SK-N-SH (cell line): ENCODE data around the gene ADAMTS16.

ENCODE experiments used
- EZH2phosphoT487 ChIP-seq: fragments of 200-600 bp; sonication (generic); IDR thresholded peaks from 2 replicates; pipeline ENCODE4 v1.6.1; 2017; ENCODE audit warnings: low read depth, mixed run types, mild to moderate bottlenecking, antibody characterized with exemption, moderate library complexity, borderline replicate concordance
- FOXM1 ChIP-seq: IDR thresholded peaks from 2 replicates; pipeline ENCODE4 v1.4.0; 2012; ENCODE audit warnings: low read depth, mild to moderate bottlenecking
- MAX ChIP-seq: IDR thresholded peaks from 2 replicates; pipeline ENCODE4 v1.4.0; 2012; ENCODE audit warnings: low read depth
- MEF2A ChIP-seq: IDR thresholded peaks from 2 replicates; pipeline ENCODE4 v1.4.0; 2012; ENCODE audit warnings: low read depth, borderline replicate concordance
- MXI1 ChIP-seq: IDR thresholded peaks from 2 replicates; pipeline ENCODE4 v1.6.1; 2012; ENCODE audit warnings: mild to moderate bottlenecking, low read depth, low read length, improper control_type of control experiment
- NRF1 ChIP-seq: IDR thresholded peaks from 2 replicates; pipeline ENCODE4 v1.6.1; 2012; ENCODE audit warnings: low read depth, mild to moderate bottlenecking, low read length
- POLR2AphosphoS5 ChIP-seq: IDR thresholded peaks from 2 replicates; pipeline ENCODE4 v1.6.1; 2012; ENCODE audit warnings: low read depth, low read length
- RAD21 ChIP-seq: IDR thresholded peaks from 2 replicates; pipeline ENCODE4 v1.6.1; 2012; ENCODE audit warnings: mild to moderate bottlenecking, low read length
- TAF1 ChIP-seq: IDR thresholded peaks from 2 replicates; pipeline ENCODE4 v1.6.1; 2012; ENCODE audit warnings: low read depth, mild to moderate bottlenecking, low read length, moderate library complexity, borderline replicate concordance
- TCF12 ChIP-seq: IDR thresholded peaks from 2 replicates; pipeline ENCODE4 v1.4.0; 2012
- USF2 ChIP-seq: fragments of 150-350 bp; IDR thresholded peaks from 2 replicates; pipeline ENCODE4 v1.6.1; 2017; ENCODE audit warnings: antibody characterized with exemption, low read length, low read depth, borderline replicate concordance
- TF ChIP-seq, protein P1 (sequence below): fragments of 200-600 bp; sonication (generic); IDR thresholded peaks from 2 replicates; pipeline ENCODE4 v1.6.1; 2017; ENCODE audit warnings: antibody characterized with exemption, mild to moderate bottlenecking, moderate library complexity
- TF ChIP-seq, protein P2 (sequence below): IDR thresholded peaks from 2 replicates; pipeline ENCODE4 v1.6.1; 2012; ENCODE audit warnings: mild to moderate bottlenecking, low read depth, low read length, moderate library complexity
- TF ChIP-seq, protein P3 (sequence below): IDR thresholded peaks from 2 replicates; pipeline ENCODE4 v1.4.0; 2012; ENCODE audit warnings: low read depth, borderline replicate concordance

- TF ChIP-seq TCF12, result no peak
- TF ChIP-seq, protein P1, sequence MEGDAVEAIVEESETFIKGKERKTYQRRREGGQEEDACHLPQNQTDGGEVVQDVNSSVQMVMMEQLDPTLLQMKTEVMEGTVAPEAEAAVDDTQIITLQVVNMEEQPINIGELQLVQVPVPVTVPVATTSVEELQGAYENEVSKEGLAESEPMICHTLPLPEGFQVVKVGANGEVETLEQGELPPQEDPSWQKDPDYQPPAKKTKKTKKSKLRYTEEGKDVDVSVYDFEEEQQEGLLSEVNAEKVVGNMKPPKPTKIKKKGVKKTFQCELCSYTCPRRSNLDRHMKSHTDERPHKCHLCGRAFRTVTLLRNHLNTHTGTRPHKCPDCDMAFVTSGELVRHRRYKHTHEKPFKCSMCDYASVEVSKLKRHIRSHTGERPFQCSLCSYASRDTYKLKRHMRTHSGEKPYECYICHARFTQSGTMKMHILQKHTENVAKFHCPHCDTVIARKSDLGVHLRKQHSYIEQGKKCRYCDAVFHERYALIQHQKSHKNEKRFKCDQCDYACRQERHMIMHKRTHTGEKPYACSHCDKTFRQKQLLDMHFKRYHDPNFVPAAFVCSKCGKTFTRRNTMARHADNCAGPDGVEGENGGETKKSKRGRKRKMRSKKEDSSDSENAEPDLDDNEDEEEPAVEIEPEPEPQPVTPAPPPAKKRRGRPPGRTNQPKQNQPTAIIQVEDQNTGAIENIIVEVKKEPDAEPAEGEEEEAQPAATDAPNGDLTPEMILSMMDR, result no peak
- no peak for TF ChIP-seq EZH2phosphoT487
- TF ChIP-seq MEF2A, result no peak
- TF ChIP-seq POLR2AphosphoS5, result no peak
- TF ChIP-seq MXI1, result no peak
- TF ChIP-seq MAX, result no peak
- TF ChIP-seq USF2, result no peak
- TF ChIP-seq, protein P2, sequence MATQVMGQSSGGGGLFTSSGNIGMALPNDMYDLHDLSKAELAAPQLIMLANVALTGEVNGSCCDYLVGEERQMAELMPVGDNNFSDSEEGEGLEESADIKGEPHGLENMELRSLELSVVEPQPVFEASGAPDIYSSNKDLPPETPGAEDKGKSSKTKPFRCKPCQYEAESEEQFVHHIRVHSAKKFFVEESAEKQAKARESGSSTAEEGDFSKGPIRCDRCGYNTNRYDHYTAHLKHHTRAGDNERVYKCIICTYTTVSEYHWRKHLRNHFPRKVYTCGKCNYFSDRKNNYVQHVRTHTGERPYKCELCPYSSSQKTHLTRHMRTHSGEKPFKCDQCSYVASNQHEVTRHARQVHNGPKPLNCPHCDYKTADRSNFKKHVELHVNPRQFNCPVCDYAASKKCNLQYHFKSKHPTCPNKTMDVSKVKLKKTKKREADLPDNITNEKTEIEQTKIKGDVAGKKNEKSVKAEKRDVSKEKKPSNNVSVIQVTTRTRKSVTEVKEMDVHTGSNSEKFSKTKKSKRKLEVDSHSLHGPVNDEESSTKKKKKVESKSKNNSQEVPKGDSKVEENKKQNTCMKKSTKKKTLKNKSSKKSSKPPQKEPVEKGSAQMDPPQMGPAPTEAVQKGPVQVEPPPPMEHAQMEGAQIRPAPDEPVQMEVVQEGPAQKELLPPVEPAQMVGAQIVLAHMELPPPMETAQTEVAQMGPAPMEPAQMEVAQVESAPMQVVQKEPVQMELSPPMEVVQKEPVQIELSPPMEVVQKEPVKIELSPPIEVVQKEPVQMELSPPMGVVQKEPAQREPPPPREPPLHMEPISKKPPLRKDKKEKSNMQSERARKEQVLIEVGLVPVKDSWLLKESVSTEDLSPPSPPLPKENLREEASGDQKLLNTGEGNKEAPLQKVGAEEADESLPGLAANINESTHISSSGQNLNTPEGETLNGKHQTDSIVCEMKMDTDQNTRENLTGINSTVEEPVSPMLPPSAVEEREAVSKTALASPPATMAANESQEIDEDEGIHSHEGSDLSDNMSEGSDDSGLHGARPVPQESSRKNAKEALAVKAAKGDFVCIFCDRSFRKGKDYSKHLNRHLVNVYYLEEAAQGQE, result no peak
- TF ChIP-seq FOXM1, result no peak
- no peak for TF ChIP-seq NRF1
- TF ChIP-seq, protein P3, sequence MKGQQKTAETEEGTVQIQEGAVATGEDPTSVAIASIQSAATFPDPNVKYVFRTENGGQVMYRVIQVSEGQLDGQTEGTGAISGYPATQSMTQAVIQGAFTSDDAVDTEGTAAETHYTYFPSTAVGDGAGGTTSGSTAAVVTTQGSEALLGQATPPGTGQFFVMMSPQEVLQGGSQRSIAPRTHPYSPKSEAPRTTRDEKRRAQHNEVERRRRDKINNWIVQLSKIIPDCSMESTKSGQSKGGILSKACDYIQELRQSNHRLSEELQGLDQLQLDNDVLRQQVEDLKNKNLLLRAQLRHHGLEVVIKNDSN, result no peak
- no peak for TF ChIP-seq RAD21
- TF ChIP-seq TAF1, result no peak
Measured at GRCh38 chr5:5363045-5363444, 222.9 kb downstream of the ADAMTS16 start.
